CD4-positive, alpha-beta T cell (primary cell): ENCODE results near the gene STUB1. TPM values are rescaled to one million over a fixed set of nuclear protein-coding genes. Genes with fewer than 3 reads are reported as not detected.

Experiments
- ATAC-seq: fragments of 200-7000 bp; cut with Tn5 transposase; one replicate; pipeline ENCODE4 v1.10.0; 2022; ENCODE audit warnings: mild to moderate bottlenecking; ENCODE audit not compliant: poor library complexity
- CTCF ChIA-PET: fragments of 350-600 bp; sonication (Branson Sonifier 250); formaldehyde crosslinking; loops from one replicate; lab custom pipeline; 2021; ENCODE audit warnings: antibody characterized with exemption, inconsistent platforms; lab: Charles Lee
- POLR2A ChIA-PET: fragments of 350-600 bp; sonication (Branson Sonifier 250); formaldehyde crosslinking; loops from one replicate; lab custom pipeline; 2021; ENCODE audit warnings: antibody characterized with exemption, inconsistent platforms; lab: Charles Lee
- DNase-seq, 14 experiments: peaks; one replicate each; pipeline ENCODE4 v3.0.0-alpha.2; 2013 to 2020; ENCODE audit warnings: mixed read lengths in 2 of 14
- H3K27ac ChIP-seq, 2 donors: one replicate each; pipeline versions ENCODE4 v1.5.1 to v1.7.0; 2013; ENCODE audit warnings: low read length in 2 of 2, low read depth in 1 of 2, mild to moderate bottlenecking in 1 of 2
- H3K27me3 ChIP-seq, 2 experiments: 1 replicate in 1 of 2; 2 replicates in 1 of 2; pipeline versions ENCODE4 v1.6.1 to v1.7.0; 2013; ENCODE audit warnings: low read length in 2 of 2, control low read depth in 1 of 2, mild to moderate bottlenecking in 1 of 2, moderate library complexity in 1 of 2; ENCODE audit not compliant: insufficient read depth in 2 of 2, control insufficient read depth in 1 of 2
- H3K36me3 ChIP-seq: one replicate; pipeline ENCODE4 v1.6.1; 2013; ENCODE audit warnings: low read length, control low read depth; ENCODE audit not compliant: insufficient read depth
- H3K4me1 ChIP-seq: one replicate; pipeline ENCODE4 v1.6.1; 2013; ENCODE audit warnings: low read length, control low read depth; ENCODE audit not compliant: insufficient read depth
- H3K4me3 ChIP-seq: one replicate; pipeline ENCODE4 v1.5.1; 2013; ENCODE audit warnings: mild to moderate bottlenecking, low read length, moderate library complexity
- H3K9me3 ChIP-seq, 2 experiments: 1 replicate in 1 of 2; 2 replicates in 1 of 2; pipeline versions ENCODE4 v1.6.1 to v1.7.0; 2013; ENCODE audit warnings: low read length in 2 of 2, mild to moderate bottlenecking in 2 of 2, control low read depth in 1 of 2, moderate library complexity in 1 of 2; ENCODE audit not compliant: control insufficient read depth in 1 of 2, insufficient read depth in 1 of 2
- H3K27ac Mint-ChIP-seq: one replicate; pipeline ENCODE4 v1.8.0; 2020; ENCODE audit warnings: mixed read lengths
- H3K27me3 Mint-ChIP-seq: one replicate; pipeline ENCODE4 v1.8.0; 2021; ENCODE audit warnings: mixed read lengths
- H3K36me3 Mint-ChIP-seq: one replicate; pipeline ENCODE4 v1.8.0; 2021; ENCODE audit warnings: low read depth, mixed read lengths
- H3K4me1 Mint-ChIP-seq: one replicate; pipeline ENCODE4 v1.8.0; 2021; ENCODE audit warnings: low read depth, mixed read lengths
- H3K4me3 Mint-ChIP-seq: one replicate; pipeline ENCODE4 v1.8.0; 2020; ENCODE audit warnings: mild to moderate bottlenecking, mixed read lengths
- H3K9me3 Mint-ChIP-seq: one replicate; pipeline ENCODE4 v1.8.0; 2020; ENCODE audit warnings: mixed read lengths
- intact Hi-C, 2 experiments: fragments of 100-400 bp; cut with DNase I in 1 of 2; cut with micrococcal nuclease in 1 of 2; formaldehyde crosslinking; loops; one replicate each; pipeline versions ENCODE4 v1.15.1 to v1.9.0; 2023 to 2025; cut with DNase I, micrococcal nuclease
- total RNA-seq, 174 experiments: library from RNA in 2 of 174; stranded (reverse) in 2 of 174; gene quantifications; one replicate each; pipeline ENCODE4 v1.2.3 and lab custom pipeline; 2021 to 2026
- TF ChIP-seq, protein P1 (sequence below): fragments of 200-600 bp; IDR thresholded peaks from one replicate; pipeline ENCODE4 v1.8.0; 2022; ENCODE audit warnings: antibody characterized with exemption, mild to moderate bottlenecking

STUB1 gene
- total RNA-seq, 2 experiments from 2014 or later = 46.9 to 53.9 TPM

GRCh38 chr16:660459-661183, 19.6 kb upstream of the STUB1 start:
- no peaks in the 10 kb centered on the region for H3K27me3 Mint-ChIP-seq
- DNase-seq (peak; percentile 33 to 86 (median 64)), ATAC-seq (peak; percentile 81)
- POLR2A ChIA-PET = no interaction called here
- no peaks in the 10 kb centered on the region for H3K9me3 ChIP-seq
- H3K4me1 ChIP-seq = peaks cover 16% of the 10 kb centered on the region
- no peak overlapping the region for H3K27ac Mint-ChIP-seq
- no peak overlapping the region for H3K27ac ChIP-seq
- intact Hi-C loops = loop anchor here in 1 of 2 experiments (5.0 kb wide), 1 partner anchor 68 kb away; the partner anchor contains the start of gene RAB40C
- no peaks in the 10 kb centered on the region for H3K36me3 Mint-ChIP-seq
- peaks cover 6% of the 10 kb centered on the region for H3K4me1 Mint-ChIP-seq
- H3K4me3 Mint-ChIP-seq = peak overlapping the region; percentile 56
- TF ChIP-seq, protein P1, sequence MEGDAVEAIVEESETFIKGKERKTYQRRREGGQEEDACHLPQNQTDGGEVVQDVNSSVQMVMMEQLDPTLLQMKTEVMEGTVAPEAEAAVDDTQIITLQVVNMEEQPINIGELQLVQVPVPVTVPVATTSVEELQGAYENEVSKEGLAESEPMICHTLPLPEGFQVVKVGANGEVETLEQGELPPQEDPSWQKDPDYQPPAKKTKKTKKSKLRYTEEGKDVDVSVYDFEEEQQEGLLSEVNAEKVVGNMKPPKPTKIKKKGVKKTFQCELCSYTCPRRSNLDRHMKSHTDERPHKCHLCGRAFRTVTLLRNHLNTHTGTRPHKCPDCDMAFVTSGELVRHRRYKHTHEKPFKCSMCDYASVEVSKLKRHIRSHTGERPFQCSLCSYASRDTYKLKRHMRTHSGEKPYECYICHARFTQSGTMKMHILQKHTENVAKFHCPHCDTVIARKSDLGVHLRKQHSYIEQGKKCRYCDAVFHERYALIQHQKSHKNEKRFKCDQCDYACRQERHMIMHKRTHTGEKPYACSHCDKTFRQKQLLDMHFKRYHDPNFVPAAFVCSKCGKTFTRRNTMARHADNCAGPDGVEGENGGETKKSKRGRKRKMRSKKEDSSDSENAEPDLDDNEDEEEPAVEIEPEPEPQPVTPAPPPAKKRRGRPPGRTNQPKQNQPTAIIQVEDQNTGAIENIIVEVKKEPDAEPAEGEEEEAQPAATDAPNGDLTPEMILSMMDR = no peak
- H3K4me3 ChIP-seq = no peak overlapping the region
- H3K9me3 Mint-ChIP-seq = no peaks in the 10 kb centered on the region
- no peaks in the 10 kb centered on the region for H3K27me3 ChIP-seq
- CTCF ChIA-PET = no interaction called here
- H3K36me3 ChIP-seq = no peaks in the 10 kb centered on the region

DNA sequence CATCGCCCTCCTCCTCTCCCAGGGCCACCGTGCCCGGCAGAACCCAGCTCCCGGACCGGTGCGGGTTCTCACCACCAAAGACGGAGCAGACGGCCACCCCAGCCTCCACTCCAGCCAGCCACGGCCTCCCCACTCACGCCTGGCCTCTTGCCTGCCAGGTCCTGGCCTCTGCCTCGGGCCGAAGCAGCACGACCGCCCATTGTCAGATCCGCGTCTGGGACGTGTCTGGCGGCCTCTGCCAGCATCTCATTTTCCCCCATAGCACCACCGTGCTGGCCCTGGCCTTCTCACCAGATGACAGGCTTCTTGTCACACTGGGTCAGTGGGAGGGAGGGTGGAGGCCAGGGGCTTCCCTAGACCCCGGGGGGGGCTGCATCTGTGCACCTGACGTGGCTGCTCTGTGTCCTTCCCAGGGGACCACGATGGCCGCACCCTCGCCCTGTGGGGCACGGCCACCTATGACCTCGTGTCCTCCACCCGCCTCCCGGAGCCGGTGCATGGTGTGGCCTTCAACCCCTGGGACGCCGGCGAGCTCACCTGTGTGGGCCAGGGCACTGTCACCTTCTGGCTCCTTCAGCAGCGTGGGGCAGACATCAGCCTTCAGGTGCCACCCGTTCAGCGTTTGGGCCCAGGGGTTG, 18.9 kb upstream of the STUB1 start:
- H3K4me3 Mint-ChIP-seq = peak overlapping the region; percentile 56
- intact Hi-C loops = loop anchor here in 1 of 2 experiments (5.0 kb wide), 1 partner anchor 69 kb away; the partner anchor contains the start of gene RAB40C
- no peaks in the 10 kb centered on the region for H3K27me3 Mint-ChIP-seq
- no peaks in the 10 kb centered on the region for H3K36me3 Mint-ChIP-seq
- H3K9me3 ChIP-seq = no peaks in the 10 kb centered on the region
- no peak overlapping the region for H3K27ac Mint-ChIP-seq
- peaks cover 6% of the 10 kb centered on the region for H3K4me1 Mint-ChIP-seq
- H3K27ac ChIP-seq = no peak overlapping the region
- H3K36me3 ChIP-seq = no peaks in the 10 kb centered on the region
- POLR2A ChIA-PET = no interaction called here
- DNase-seq = no peak
- H3K4me1 ChIP-seq = peaks cover 16% of the 10 kb centered on the region
- H3K27me3 ChIP-seq = no peaks in the 10 kb centered on the region
- H3K9me3 Mint-ChIP-seq = no peaks in the 10 kb centered on the region
- ATAC-seq = no peak
- CTCF ChIA-PET = interaction anchor here (1.7 kb wide), 1 partner anchor 269 kb away, joined by 4 read pairs; no protein-coding TSS in a partner anchor
- TF ChIP-seq, protein P1 = no peak
- H3K4me3 ChIP-seq = no peak overlapping the region

- ChIA-PET CTCF (interaction anchor here (1.7 kb wide), 1 partner anchor 270 kb away, joined by 4 read pairs; no protein-coding TSS in a partner anchor), POLR2A (no interaction called here)
These were observed 18.1 kb upstream of the STUB1 start for GRCh38 chr16:662095-662494.

More at GRCh38 chr16:662095-662494, 18.1 kb upstream of the STUB1 start:
- DNase-seq (no peak), ATAC-seq (no peak)
- H3K27ac ChIP-seq = no peak overlapping the region
- no peaks in the 10 kb centered on the region for H3K27me3 ChIP-seq
- no peak overlapping the region for H3K4me3 Mint-ChIP-seq
- no peaks in the 10 kb centered on the region for H3K36me3 ChIP-seq
- H3K27me3 Mint-ChIP-seq = no peaks in the 10 kb centered on the region
- TF ChIP-seq, protein P1 = no peak
- H3K4me1 Mint-ChIP-seq = peaks cover 6% of the 10 kb centered on the region
- no peak overlapping the region for H3K27ac Mint-ChIP-seq
- no peaks in the 10 kb centered on the region for H3K36me3 Mint-ChIP-seq
- H3K4me1 ChIP-seq = peaks cover 24% of the 10 kb centered on the region
- intact Hi-C loops = loop anchor here in 1 of 2 experiments (5.0 kb wide), 1 partner anchor 70 kb away; the partner anchor contains the start of gene RAB40C
- H3K9me3 ChIP-seq = no peaks in the 10 kb centered on the region
- H3K4me3 ChIP-seq = no peak overlapping the region
- no peaks in the 10 kb centered on the region for H3K9me3 Mint-ChIP-seq
